Neural cell (in vitro differentiated cells): ENCODE data around the gene SMIM35. TPM values are rescaled to one million over a fixed set of nuclear protein-coding genes. Genes with fewer than 3 reads are reported as not detected.

Experiments used
- H2AFZ ChIP-seq: fragments of 200-600, 300-800 bp; sonication (generic), shearing (Covaris generic); 2 replicates; pipeline ENCODE4 v1.6.0; 2014; ENCODE audit warnings: low read depth, mild to moderate bottlenecking, antibody characterized with exemption, low read length, moderate library complexity
- H3F3A ChIP-seq: fragments of 200-600 bp; shearing (Covaris generic); 2 replicates; pipeline ENCODE4 v1.6.1; 2016; ENCODE audit warnings: mild to moderate bottlenecking, moderate library complexity, mixed read lengths, antibody characterized with exemption, low read length; ENCODE audit not compliant: insufficient read depth, poor library complexity, severe bottlenecking
- H3K27ac ChIP-seq: fragments of 200-600, 300-800 bp; sonication (generic), shearing (Covaris generic); 2 replicates; pipeline ENCODE4 v1.5.1; 2014; ENCODE audit warnings: mild to moderate bottlenecking, low read length, moderate library complexity
- H3K27me3 ChIP-seq: fragments of 300-800, 200-600 bp; sonication (generic), shearing (Covaris generic); 2 replicates; pipeline ENCODE4 v1.6.0; 2014; ENCODE audit warnings: mild to moderate bottlenecking, low read depth, low read length, moderate library complexity; ENCODE audit not compliant: insufficient read depth
- H3K36me3 ChIP-seq: fragments of 300-800, 200-600 bp; sonication (generic), shearing (Covaris generic); 2 replicates; pipeline ENCODE4 v1.5.1; 2014; ENCODE audit warnings: mild to moderate bottlenecking, antibody characterized with exemption, low read length, moderate library complexity; ENCODE audit not compliant: insufficient read depth
- H3K4me2 ChIP-seq: fragments of 300-800, 200-600 bp; sonication (generic), shearing (Covaris generic); 2 replicates; pipeline ENCODE4 v1.6.0; 2014; ENCODE audit warnings: mild to moderate bottlenecking, low read length
- H3K4me3 ChIP-seq: fragments of 300-800, 200-600 bp; sonication (generic), shearing (Covaris generic); 2 replicates; pipeline ENCODE4 v1.5.1; 2014; ENCODE audit warnings: mild to moderate bottlenecking, low read length, moderate library complexity
- H3K79me2 ChIP-seq: fragments of 200-600 bp; shearing (Covaris generic); replicated peaks from 2 replicates; pipeline ENCODE4 v1.6.0; 2014; ENCODE audit warnings: mild to moderate bottlenecking, low read length, moderate library complexity; ENCODE audit not compliant: insufficient read depth
- H3K9ac ChIP-seq: fragments of 300-800, 200-600 bp; sonication (generic), shearing (Covaris generic); 2 replicates; pipeline ENCODE4 v1.6.1; 2016; ENCODE audit warnings: mild to moderate bottlenecking, low read length, mixed read lengths
- H3K9me2 ChIP-seq: fragments of 200-600 bp; shearing (Covaris generic); 2 replicates; pipeline ENCODE4 v1.6.1; 2016; ENCODE audit warnings: mild to moderate bottlenecking, low read length, mixed read lengths; ENCODE audit not compliant: insufficient read depth
- H3K9me3 ChIP-seq: fragments of 200-600, 300-800 bp; sonication (generic), shearing (Covaris generic); 2 replicates; pipeline ENCODE4 v1.6.1; 2016; ENCODE audit warnings: mild to moderate bottlenecking, mixed run types, low read length, moderate library complexity, mixed read lengths
- H4K20me1 ChIP-seq: fragments of 200-600 bp; shearing (Covaris generic); 2 replicates; pipeline ENCODE4 v1.6.1; 2016; ENCODE audit warnings: mild to moderate bottlenecking, mixed run types; ENCODE audit not compliant: insufficient read depth
- EP300 ChIP-seq: fragments of 450-650 bp; conservative IDR thresholded peaks from 2 replicates; pipeline ENCODE4 v1.6.1; 2014; ENCODE audit warnings: antibody characterized with exemption, mild to moderate bottlenecking, moderate library complexity; ENCODE audit not compliant: poor library complexity, severe bottlenecking
- EZH2 ChIP-seq: fragments of 200-600, 300-800 bp; shearing (Covaris generic), sonication (generic); IDR thresholded peaks from 2 replicates; pipeline ENCODE4 v1.6.1; 2014; ENCODE audit warnings: antibody characterized with exemption, low read length, borderline replicate concordance, mild to moderate bottlenecking; ENCODE audit not compliant: insufficient read depth, poor library complexity, severe bottlenecking
- MXI1 ChIP-seq: fragments of 450-650 bp; conservative IDR thresholded peaks from 2 replicates; pipeline ENCODE4 v1.6.1; 2014; ENCODE audit warnings: antibody characterized with exemption, mild to moderate bottlenecking; ENCODE audit not compliant: poor library complexity, severe bottlenecking
- POLR2AphosphoS5 ChIP-seq: IDR thresholded peaks from 2 replicates; pipeline ENCODE4 v1.6.1; 2012
- RAD21 ChIP-seq: fragments of 450-650 bp; conservative IDR thresholded peaks from 2 replicates; pipeline ENCODE4 v1.6.1; 2014; ENCODE audit warnings: antibody characterized with exemption, mild to moderate bottlenecking, moderate library complexity
- SMC3 ChIP-seq: fragments of 450-650 bp; conservative IDR thresholded peaks from 2 replicates; pipeline ENCODE4 v1.6.1; 2014; ENCODE audit warnings: antibody characterized with exemption, mild to moderate bottlenecking, moderate library complexity; ENCODE audit not compliant: poor library complexity
- TAF1 ChIP-seq: IDR thresholded peaks from 2 replicates; pipeline ENCODE4 v1.6.1; 2012; ENCODE audit warnings: low read depth
- polyA plus RNA-seq: library from polyadenylated mRNA; depleted of rRNA; stranded (reverse); fragments of >200 nt; gene quantifications from 2 replicates; pipeline ENCODE4 v1.2.3, GENCODE V29; 2014
- TF ChIP-seq, protein P1 (sequence below): IDR thresholded peaks from 2 replicates; pipeline ENCODE4 v1.6.1; 2012; ENCODE audit warnings: borderline replicate concordance
- TF ChIP-seq, protein P2 (sequence below): fragments of 450-650 bp; IDR thresholded peaks from 2 replicates; pipeline ENCODE4 v1.5.1; 2014; ENCODE audit warnings: antibody characterized with exemption, mild to moderate bottlenecking, moderate library complexity; ENCODE audit not compliant: poor library complexity, severe bottlenecking

SMIM35 gene
- polyA plus RNA-seq, 1 donor from 2014 or later = not detected

DNA sequence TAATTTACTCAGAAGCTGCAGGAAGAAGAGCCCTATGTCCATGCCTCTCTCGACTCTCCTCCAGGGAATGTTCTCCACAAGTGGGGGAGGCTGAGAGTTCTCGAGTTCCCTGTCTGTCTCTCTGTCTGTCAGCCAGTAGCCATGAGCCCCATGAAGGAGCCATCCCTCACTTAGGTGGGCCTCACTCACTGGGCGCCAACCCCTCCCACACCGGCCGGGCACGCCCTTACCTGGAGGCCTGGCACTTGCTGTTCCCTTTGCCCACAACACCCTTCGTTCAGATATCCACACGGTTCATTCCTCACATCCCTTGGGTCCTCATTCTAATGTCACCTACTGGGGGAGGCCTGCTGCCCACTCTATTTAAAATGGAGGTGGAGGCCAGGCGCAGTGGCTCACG, 114.7 kb downstream of the SMIM35 start:
- no peaks in the 10 kb centered on the region for H3F3A ChIP-seq
- H3K36me3 ChIP-seq = no peaks in the 10 kb centered on the region
- no peaks in the 10 kb centered on the region for H3K27me3 ChIP-seq
- no peak overlapping the region for H2AFZ ChIP-seq
- TF ChIP-seq SMC3 (no peak), EZH2 (no peak), MXI1 (no peak), EP300 (no peak), TAF1 (no peak), RAD21 (no peak), POLR2AphosphoS5 (no peak)
- TF ChIP-seq, protein P1, sequence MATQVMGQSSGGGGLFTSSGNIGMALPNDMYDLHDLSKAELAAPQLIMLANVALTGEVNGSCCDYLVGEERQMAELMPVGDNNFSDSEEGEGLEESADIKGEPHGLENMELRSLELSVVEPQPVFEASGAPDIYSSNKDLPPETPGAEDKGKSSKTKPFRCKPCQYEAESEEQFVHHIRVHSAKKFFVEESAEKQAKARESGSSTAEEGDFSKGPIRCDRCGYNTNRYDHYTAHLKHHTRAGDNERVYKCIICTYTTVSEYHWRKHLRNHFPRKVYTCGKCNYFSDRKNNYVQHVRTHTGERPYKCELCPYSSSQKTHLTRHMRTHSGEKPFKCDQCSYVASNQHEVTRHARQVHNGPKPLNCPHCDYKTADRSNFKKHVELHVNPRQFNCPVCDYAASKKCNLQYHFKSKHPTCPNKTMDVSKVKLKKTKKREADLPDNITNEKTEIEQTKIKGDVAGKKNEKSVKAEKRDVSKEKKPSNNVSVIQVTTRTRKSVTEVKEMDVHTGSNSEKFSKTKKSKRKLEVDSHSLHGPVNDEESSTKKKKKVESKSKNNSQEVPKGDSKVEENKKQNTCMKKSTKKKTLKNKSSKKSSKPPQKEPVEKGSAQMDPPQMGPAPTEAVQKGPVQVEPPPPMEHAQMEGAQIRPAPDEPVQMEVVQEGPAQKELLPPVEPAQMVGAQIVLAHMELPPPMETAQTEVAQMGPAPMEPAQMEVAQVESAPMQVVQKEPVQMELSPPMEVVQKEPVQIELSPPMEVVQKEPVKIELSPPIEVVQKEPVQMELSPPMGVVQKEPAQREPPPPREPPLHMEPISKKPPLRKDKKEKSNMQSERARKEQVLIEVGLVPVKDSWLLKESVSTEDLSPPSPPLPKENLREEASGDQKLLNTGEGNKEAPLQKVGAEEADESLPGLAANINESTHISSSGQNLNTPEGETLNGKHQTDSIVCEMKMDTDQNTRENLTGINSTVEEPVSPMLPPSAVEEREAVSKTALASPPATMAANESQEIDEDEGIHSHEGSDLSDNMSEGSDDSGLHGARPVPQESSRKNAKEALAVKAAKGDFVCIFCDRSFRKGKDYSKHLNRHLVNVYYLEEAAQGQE = no peak
- TF ChIP-seq, protein P2, sequence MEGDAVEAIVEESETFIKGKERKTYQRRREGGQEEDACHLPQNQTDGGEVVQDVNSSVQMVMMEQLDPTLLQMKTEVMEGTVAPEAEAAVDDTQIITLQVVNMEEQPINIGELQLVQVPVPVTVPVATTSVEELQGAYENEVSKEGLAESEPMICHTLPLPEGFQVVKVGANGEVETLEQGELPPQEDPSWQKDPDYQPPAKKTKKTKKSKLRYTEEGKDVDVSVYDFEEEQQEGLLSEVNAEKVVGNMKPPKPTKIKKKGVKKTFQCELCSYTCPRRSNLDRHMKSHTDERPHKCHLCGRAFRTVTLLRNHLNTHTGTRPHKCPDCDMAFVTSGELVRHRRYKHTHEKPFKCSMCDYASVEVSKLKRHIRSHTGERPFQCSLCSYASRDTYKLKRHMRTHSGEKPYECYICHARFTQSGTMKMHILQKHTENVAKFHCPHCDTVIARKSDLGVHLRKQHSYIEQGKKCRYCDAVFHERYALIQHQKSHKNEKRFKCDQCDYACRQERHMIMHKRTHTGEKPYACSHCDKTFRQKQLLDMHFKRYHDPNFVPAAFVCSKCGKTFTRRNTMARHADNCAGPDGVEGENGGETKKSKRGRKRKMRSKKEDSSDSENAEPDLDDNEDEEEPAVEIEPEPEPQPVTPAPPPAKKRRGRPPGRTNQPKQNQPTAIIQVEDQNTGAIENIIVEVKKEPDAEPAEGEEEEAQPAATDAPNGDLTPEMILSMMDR = no peak
- H3K9me3 ChIP-seq = no peaks in the 10 kb centered on the region
- no peak overlapping the region for H3K4me2 ChIP-seq
- H3K27ac ChIP-seq = no peak overlapping the region
- no peak overlapping the region for H3K9ac ChIP-seq
- H3K79me2 ChIP-seq = no peaks in the 10 kb centered on the region
- no peak overlapping the region for H3K4me3 ChIP-seq
- no peaks in the 10 kb centered on the region for H4K20me1 ChIP-seq
- H3K9me2 ChIP-seq = no peaks in the 10 kb centered on the region

DNA sequence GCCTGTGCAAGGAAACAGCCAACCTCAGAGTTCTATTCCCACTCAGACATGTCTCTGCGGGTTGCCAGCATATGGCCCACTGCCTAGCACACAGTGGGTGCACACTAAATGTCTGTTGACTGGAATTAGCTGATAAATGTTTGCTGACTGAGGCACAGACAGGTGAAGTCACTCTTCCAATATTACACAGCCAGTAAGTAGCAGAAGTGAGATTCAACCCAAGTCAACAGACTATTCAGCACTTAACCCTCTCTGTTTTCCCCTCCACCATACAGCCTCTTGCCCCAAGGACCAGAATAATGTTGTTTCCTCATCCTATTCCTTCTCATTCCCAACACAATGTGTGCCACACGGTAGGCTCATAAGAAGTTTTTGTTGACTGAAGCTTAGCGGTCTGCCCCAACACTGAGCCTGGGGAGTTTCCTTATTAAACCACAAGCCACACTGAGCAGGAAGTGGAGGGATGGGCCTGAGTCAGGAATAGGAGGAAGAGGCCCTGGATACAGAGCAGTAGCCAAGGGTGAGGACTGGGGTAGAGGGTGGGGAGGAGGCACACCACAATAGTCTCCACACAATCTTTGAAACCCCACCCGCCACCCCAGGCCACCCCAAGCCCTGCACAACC, 116.3 kb downstream of the SMIM35 start:
- Histone ChIP-seq H3F3A (no peaks in the 10 kb centered on the region), H3K9ac (no peak overlapping the region), H3K9me3 (no peaks in the 10 kb centered on the region), H2AFZ (no peak overlapping the region), H3K36me3 (no peaks in the 10 kb centered on the region), H3K4me3 (no peak overlapping the region), H3K9me2 (no peaks in the 10 kb centered on the region), H3K27ac (no peak overlapping the region), H3K79me2 (no peaks in the 10 kb centered on the region), H4K20me1 (no peaks in the 10 kb centered on the region), H3K27me3 (no peaks in the 10 kb centered on the region), H3K4me2 (no peak overlapping the region)
- TF ChIP-seq, protein P1 = no peak
- no peak for TF ChIP-seq POLR2AphosphoS5
- no peak for TF ChIP-seq MXI1
- TF ChIP-seq, protein P2 = no peak
